Right renal cortex interstitium (tissue), 3 donors: ENCODE measurements around the gene CRB1. TPM values are rescaled to one million over a fixed set of nuclear protein-coding genes. Genes with fewer than 3 reads are reported as not detected.

Source experiments
- DNase-seq, 3 donors: peaks; one replicate each; pipeline ENCODE4 v3.0.0-alpha.2; 2013; ENCODE audit warnings: low read depth in 3 of 3, low spot score in 2 of 3
- polyA plus RNA-seq, 3 donors: library from polyadenylated mRNA; unstranded; fragments of 120-200 nt; gene quantifications; one replicate each; pipeline ENCODE4 v1.2.1, GENCODE V29; 2013; ENCODE audit not compliant: insufficient read length in 3 of 3

The CRB1 gene
- polyA plus RNA-seq, 3 donors, result 2.9 to 3.8 (median 3.3) TPM

GRCh38 chr1:197510691-197511378 is 242.8 kb downstream of the CRB1 start:
- DNase-seq, result no peak

- no peak for DNase-seq
These were observed 247.4 kb downstream of the CRB1 start for GRCh38 chr1:197515421-197515820.

GRCh38 chr1:197519741-197520334 is 251.8 kb downstream of the CRB1 start:
- DNase-seq, result no peak

DNA sequence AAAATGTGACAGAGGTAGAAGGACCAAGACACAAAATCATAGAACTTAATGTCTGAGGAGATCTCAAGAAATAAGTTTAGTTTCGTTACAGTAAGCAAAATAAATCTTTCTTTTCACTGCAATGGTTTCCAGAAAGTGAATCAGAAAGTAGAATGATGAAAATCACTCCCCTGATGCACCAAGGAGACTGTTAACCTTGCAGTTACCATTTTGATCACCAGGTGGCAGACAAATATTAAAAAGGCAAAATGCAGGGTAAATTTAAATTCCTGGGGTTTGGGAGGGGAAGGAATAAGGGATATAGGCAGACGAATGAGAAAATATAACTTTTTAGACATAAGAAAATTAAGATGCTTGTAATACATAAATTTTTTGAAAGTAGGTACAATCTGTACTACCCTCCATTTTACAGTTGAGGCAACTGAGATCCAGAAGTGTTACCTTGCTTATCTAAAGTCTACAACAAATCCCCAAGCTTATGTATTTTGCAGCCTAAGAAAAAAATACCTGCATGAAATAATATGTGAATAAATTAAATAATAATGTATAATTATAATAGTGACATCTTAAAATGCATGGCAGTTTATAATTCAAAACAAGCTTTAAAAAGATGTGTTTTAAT is 253.2 kb downstream of the CRB1 start:
- peak in 2 of 3 donors; percentile 2 to 4 for DNase-seq

DNA sequence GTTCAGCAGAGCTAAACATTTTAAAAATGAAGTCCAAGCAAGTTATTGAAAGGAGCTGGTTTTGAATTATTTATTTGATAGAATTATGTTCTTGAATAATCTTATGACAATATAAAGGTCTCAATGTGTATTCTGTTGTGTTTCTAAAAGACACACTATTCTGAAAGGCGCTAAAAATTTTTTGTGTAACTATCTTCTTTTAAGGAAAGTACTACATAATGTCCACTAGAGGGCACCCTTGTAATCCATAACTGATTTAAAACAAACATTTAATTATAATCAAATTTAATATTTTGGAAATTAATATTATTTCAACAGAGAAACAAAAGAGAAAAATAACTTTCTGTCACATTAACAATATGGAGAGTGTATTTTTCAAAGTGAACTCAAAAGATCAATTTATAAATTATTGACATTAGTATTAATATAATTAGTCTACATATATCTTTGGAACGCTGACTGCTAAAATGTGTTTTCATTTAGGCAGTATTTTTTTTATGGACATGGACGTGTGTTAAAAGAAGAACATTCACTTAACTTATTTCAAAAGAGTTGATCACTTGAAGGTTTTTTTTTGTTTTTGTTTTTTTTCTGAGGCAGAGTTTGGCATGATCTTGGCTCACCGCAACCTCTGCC is 258.8 kb downstream of the CRB1 start:
- peak in 2 of 3 donors; percentile 1 for DNase-seq

Other genes starting within 250 kb of the CRB1 start
- gene F13B, start 201.0 kb upstream of the CRB1 start, polyA plus RNA-seq, result not detected
- gene ASPM, start 121.6 kb upstream of the CRB1 start, polyA plus RNA-seq, result 10 to 100 TPM; 21.2 to 24.3 (median 24.2) TPM
- 10 to 100 TPM; 19.0 to 21.7 (median 19.3) TPM for gene ZBTB41, start 67.0 kb upstream of the CRB1 start, polyA plus RNA-seq